SKM-1 treated with dmso at 0.1 percent for 144 hours (cell line): Measurements from ENCODE around the gene MCRS1.
A peak's percentile ranks its signal among the peaks of the same experiment; 100 is the strongest.
"Not testable (repeated sequence)": the region's sequence is repeated elsewhere in the genome, so short reads cannot be mapped to it uniquely, and the experiment has no call there.

Experiments
- DNase-seq: peaks from one replicate; lab custom pipeline; 2025; ENCODE audit not compliant: unreplicated experiment; lab: John Stamatoyannopoulos, UW

MCRS1 gene, protein sequence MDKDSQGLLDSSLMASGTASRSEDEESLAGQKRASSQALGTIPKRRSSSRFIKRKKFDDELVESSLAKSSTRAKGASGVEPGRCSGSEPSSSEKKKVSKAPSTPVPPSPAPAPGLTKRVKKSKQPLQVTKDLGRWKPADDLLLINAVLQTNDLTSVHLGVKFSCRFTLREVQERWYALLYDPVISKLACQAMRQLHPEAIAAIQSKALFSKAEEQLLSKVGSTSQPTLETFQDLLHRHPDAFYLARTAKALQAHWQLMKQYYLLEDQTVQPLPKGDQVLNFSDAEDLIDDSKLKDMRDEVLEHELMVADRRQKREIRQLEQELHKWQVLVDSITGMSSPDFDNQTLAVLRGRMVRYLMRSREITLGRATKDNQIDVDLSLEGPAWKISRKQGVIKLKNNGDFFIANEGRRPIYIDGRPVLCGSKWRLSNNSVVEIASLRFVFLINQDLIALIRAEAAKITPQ

DNA sequence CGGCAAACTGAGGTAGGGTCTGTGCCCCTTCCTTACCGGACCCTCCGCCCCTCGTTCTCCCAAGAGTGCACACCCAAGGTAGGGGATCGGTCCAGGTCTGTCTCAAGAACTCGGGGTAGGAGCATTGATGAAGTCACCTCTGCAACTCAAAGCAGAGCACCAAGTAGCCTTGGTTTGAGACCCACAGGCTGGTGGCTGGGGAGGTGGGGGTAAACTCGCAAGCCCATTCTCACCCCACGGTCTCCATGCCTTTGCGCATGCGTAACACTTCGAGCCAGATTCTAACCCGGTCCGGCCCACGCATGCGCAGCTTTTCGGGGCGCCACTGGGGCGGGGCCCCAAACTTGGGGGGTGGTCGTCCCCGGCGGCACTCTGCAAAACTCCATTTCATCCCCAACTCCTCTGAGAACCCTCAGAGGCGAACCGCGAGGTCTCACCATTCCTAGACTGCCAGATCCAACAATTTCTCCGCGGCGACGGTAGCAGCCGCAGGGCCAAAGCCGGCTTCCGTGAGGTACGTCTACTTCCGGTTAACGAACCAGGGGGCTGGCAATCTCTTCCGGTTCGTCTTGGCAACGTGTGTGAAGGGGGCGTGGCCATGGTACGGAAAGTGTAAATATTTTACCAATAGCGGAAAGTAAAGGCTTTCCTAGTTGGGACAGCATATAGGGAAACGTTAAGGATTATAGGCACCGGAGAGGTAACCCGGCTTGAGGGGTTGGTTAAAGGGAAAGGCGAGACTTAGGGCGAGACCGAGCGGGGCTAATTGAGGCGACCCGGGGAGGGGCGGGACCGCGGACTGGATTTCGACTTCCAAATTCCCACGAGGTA, at the start of gene MCRS1:
Gene MCRS1, minus strand, starts transcription at position 532 of the 831 bp plus-strand sequence. CDS start 1,411 bp downstream, outside the sequence.
- peak; percentile 68 for DNase-seq

DNA sequence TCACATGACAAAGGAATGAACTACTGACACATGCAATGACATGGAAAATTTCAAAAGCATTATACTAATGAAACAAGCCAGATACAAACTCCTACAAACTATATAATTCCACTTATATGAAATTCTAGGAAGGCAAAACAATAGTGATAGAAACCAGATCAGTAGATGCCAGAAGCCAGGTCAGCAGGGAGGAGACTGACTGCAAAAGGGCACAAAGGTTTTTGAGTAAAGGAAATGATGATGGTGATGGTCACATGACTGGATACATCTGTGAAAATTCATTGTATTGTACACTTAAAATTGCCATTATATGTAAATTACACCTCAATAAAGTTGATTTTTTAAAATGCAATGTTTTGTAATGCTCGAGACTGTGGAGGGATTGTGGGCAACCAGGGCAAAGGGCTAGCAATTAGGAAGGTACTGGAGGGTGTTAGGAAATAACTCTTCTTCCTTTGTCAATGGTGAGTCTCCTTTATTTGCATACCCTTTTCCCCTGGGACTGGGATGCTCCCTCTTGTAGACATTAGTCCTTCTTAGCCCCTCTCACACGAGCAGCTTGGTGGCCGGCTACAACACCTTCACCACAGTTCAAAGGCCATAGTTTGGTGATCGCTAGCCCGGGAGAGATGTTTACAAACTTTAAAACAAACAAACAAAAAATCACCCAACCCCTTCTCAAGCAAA, 48.7 kb upstream of the MCRS1 start:
- no peak for DNase-seq

DNA sequence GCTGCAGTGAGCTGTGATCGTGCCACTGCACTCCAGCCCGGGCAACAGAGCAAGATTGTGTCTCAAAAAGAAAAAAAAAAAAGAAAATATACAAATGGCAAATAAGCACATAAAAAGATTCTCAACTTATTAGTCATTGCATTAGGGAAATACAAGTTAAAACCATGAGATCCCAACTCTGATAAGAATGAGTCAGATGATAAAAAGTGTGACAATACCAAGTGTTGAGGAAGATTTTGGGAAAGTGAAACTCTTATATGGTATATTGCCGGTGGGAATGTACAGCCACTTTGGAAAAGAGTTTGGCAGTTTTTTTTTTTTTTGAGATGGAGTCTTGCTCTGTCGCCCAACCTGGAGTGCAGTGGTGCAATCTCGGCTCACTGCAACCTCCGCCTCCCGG, 47.8 kb upstream of the MCRS1 start:
- DNase-seq: no peak

DNA sequence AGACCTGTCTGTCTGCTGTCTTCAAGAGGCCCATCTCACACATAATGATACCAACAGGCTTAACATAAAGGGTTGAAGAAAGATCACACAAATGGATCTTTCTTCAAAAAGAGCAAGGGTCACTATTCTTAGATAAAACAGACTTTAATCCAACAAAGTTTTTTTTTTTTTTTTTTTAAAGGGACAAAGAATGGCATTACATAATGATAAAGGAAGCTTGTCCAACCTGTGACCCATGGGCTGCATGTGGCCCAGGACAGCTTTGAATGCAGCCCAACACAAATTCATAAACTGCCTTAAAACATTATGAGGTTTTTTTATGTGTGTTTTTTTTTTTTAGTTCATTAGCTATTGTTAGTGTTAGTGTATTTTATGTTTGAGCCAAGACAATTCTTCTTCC, 44.3 kb upstream of the MCRS1 start:
- DNase-seq: no peak

DNA sequence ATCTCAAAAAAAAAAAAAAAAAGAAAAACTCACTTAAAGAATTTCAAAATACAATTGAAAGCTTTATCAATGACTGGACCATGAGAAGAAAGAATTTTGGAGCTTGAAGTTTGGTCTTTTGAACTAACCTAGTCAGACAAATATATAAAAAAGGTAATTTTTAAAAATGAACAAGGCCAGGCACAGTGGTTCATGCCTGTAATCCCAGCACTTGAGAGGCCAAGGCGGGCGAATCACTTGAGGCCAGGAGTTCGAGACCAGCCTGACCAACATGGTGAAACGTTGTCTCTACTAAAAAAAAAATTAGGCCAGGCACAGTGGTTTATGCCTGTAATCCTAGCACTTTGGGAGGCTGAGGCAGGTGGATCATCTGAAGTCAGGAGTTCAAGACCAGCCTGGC, 42.8 kb upstream of the MCRS1 start:
- not testable (repeated sequence) for DNase-seq

DNA sequence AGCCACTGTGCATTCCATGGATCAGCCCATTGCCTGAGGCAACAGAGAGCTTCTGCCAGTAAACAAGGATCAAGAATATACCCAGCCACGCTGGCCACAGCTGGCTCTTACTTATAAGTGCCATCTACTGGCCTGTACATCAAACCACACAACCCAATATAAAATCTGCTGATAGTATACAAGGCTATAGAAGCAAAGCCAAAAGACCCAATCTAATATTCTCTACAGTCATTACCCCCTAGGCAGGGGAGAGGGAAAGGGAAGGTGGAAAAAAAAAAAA, 41.9 kb upstream of the MCRS1 start:
- DNase-seq: no peak

DNA sequence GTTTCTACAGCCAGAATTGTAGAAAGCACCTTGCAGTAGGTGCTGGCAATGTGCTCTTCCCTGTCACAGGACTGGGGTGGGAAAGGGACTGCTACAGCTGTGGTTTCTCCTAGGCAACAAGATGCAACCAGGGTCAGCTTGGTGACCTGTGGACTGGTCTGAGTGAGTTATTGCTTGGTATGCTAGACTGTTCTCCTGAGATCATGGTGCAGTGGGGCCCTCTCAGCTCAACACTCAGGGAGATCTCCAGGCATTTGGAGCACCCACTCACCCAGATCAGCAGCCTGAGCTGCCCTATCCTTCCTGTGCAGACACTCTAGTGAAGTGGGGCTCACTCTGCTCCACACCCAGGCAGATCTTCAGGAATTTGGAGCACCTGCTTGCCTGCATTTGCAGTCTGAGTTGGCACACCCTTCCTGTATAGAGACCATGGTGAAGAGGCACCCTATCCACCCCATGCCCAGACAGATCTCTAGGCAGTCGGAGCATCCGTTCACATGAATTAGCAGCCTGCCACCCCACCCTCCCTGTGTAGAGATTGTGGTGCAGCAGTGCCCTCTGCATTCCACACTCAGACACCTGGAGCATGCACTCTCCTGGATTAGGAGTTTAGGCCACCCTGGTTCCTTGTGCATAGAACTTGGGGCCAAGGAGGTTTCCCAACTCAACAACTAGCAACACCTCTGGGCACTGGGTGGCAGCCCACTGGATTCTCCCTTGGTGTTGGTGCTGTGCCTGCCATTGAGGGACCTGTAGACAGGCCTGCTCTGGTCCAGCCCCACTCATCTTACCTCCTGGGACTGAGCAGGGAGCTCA, 41.3 kb upstream of the MCRS1 start:
- DNase-seq: no peak

DNA sequence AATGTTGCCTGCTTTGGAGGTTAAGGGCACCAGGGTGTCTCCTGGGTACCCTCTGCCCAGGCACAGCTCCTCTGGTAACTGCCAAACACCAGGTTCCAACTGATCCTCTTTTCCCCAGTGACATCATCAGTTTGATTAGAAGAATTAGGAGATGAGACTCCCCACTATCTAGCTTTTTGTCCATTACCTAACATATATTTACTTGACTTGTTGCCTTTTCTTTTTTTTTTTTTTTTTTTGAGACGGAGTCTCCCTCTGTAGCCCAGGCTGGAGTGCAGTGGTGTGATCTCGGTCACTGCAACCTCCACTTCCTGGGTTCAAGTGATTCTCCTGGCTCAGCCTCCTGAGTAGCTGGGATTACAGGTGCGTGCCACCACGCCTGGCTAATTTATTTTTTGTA, 37.6 kb upstream of the MCRS1 start, which contains the start of gene FAM186B:
Gene FAM186B, minus strand, starts transcription at position 101 of the 400 bp plus-strand sequence. CDS start 162 bp downstream, outside the sequence.
- DNase-seq: not testable (repeated sequence)

DNA sequence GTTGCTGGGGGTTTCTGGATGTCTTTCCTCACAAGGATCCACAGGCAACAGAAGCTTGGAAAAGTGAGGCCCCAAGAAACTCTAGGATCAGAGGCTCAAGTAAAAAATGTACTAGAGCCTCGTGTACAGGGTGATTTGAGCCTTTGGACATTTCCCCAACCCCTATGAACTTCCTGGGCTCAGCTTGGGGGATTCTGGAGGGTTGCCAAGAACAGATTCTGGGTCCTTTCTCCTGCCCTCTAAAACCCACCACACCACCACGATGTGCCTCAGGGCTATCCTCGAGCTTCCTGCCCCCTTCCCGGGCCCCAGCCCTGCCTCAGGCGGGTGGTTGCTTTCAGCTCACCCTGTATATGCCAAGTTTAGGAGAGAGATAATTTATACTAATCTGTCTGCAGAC, 36.9 kb upstream of the MCRS1 start:
- DNase-seq: no peak

DNA sequence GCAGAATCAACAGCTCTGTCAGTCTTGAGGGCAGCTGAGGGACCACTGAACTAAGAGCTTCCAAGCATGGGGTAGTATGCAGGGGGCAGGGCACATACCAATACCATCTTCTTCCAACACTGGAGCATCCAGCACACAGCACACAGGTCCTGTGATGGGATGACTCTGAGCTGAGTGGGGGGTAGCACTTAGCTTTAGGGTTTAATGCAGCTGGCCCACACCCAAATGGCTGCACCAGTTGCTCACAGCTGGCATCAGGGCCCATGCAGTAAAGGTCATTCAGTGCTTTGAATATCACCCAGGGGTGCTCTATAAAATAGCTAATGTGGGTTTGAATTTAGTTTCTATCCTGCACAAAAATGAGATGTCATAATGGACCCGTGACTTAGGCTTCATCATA, 35.8 kb upstream of the MCRS1 start:
- no peak for DNase-seq

DNA sequence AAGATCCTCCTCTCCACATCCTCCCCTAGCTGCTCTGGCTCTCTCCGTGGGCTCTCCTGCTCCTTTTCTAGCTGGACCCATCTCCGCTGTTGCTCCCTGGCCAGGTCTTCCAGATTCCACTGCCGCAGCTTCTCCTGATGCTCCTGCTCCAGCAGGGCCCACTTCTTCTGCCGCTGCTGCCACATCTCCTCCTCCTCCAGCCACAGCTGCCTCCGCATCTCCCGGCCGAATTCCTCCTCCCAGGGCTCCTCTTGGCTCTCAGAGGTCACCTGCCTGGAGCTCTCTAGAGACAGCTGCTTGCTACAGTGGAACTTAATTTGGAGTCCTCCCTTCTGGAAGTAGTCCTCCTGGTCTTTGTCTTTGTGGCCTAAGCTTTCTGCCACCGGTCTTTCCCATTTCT, 32.0 kb upstream of the MCRS1 start:
- DNase-seq: no peak

DNA sequence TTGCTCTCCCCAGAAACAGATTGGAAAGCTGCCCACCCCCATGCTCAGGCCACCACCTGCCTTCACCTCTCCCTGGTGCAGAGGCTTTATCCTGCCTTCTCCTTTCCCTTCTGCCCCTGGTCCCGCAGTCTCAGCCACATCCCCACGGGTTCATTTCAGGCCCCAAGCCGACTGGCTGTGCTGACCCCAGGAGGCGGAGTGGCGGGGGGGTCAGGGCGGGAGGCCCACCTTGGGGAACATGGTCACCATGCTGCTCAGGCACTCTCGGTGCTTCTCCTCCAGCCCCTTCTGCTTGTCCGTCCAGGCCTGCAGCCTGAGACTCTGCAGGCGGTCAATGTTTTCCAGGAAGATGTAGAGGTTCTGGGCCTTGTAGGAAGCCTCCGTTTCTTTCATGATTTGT, 30.6 kb upstream of the MCRS1 start:
- no peak for DNase-seq

DNA sequence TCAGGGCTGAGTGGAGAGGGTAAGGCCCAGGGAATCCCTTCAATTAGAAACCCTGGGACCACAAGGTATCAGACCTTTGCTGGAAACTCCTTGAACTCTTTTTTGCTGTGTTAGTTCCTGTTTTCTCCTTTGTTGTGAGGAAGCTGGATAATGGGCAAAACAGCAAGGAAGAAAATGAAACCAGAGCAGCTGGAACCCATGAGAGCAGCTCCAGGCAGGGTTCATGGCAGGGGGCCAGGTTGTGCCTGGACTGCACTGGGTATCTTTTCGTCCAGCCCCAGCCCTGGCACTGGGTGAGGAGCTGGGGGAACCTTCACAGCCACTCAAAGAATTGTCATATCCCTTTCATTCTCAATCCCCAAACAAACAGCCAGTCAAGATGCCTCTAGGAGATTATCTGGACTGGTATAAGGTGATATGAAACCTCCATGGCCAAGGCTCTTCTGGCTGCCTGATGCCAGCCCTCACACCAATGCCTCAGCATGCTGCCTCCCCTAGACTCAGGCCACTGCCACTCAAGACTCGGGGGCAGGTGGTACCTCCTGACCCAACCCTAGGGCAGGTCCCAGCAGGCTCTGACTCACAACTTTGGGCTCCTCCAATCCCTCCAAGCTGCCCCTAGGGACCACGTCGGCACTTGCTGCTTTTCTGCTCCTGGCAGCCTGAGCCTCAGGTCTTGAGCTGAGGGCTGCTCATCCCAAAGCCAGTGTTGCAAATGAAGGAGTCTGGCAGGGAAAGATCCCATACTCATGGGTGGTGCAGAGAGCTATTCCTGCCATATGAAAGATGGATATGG, 21.0 kb upstream of the MCRS1 start:
- DNase-seq: no peak

DNA sequence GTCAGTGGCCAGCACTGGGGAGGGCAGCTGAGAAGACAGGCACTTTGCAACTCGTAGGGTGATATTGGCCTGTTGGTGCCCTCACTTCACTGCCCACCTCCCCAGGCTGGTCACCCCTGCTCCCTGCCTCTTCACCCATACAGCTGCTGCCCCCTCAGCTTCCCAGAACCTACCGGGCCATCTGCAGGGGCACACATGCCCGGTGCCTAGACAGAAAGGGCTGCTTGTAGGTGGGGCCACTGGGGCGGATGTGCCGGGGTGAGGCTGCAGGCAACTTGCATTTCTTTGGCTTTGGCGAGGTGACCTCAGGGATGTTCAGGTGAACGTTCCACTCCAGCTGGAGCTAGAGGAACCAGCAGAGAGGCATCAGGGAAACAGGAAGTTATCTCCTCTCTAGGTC, 20.3 kb upstream of the MCRS1 start:
- no peak for DNase-seq

DNA sequence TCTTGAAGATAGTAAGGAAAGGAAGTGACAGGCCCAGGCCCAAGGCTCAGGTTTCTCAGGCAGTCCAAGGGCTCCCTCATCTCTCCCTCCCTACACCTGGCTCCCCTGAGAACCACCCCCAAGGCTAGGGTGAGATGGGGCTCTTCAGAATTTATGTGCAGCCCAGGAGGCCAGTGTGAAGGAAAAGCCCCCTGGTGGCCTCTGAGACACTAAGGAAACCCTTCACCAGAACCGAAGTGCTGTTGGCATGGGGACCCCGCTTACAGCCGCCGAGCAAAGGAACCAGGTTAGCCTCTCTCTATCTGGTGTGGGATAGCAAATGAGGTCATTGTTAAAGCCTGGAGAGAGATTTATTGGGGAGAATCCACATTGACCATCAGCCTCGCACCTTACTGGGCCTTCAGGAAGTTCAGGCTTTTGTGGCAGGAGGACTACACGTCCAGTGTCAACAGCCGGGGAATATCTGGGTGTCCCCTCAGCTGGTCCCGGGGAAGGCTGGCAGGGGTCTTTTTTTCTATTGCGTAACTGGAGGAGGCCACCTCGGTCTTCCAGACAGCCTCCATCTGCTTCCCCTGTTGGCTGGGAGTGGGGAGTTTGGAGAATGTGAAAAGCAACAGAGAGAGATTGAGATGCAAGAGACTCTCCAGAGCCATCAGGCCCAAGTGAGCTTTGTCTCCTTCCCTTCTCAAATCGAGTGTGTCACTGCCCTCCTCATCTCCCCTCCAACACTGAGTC, 19.4 kb upstream of the MCRS1 start:
- no peak for DNase-seq

DNA sequence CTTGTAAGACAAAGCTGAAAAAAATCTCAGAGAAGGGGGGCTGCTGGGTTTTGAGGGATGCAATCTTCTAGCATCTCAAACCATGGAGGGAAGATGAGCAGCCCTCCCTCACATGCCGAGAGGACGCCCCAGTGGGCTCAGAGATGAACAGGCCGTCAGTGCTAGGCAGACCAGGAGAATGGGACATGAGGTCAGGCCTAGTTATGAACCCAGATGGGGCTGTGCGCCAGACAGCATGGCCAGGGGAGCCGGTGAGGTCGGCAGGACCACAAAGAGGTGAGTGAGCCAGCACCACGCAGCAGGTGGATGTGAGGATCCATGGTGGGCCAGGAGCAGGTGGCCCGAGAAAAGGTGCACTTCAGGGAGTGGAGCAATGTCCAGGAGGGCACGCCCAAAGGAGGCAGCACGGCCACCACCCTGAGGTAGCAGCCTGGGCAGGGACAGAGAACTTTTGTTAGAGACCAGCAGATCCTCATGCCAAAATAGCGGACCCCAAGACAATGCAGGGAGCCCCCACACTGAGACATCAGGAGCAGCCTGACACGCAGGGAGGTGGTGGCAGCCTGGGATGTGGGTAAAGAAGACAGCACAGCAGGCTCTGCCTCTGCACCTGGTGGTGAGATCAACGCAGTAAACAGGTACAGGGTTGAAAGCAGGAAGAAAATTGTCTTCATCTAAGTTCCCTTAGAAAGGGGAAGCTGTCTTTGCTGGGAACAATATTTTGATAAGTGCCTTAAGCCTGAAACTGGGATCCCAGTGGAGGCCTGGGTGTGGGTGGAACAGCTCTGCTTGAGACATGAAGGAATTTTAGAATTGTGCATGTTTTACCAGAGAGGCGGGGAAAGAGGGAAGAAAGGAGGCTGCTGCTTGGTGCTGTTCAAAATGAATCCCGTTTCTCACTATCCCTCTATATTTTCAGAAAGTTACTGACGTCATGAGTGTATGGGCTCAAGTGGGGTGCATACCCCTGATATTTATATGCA, 17.8 kb upstream of the MCRS1 start:
- DNase-seq: no peak

DNA sequence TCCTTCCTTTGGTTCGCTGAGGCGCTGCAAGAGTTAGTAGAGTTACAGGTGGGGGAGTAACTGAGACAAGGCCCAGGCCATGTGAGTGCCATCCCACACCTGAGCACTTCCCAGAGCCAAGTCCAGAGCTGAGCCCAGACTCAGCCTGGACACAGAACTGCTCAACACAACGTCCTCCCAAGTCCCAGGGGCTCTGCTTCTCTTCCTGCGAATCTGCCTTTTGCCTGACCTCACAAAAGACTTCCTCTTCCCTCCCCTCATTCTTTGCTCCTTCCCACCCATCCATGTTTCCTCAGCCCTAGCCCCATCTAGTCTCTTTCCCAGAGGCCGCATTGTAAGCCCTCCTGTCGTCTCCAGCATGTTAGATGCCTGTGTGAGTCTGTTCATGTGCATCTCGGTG, 16.6 kb upstream of the MCRS1 start:
- DNase-seq: no peak
